ENCODE results near the gene IGFLR1.

DNA sequence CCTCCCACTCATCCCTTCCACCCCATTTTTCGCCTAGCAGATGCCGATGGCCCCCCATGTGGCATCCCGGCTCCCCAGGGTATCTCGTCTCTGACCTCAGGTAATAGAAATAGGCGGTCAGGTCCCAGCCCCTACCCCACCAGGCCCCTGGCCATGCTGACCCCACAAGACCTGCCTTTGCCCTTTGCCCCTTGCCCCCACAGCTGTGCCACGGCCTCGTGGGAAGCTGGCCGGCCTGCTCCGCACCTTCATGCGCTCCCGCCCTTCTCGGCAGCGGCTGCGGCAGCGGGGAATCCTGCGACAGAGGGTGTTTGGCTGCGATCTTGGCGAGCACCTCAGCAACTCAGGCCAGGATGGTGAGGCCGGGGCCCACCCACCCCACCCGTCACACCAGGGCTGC, 38.5 kb upstream of the IGFLR1 start:
- TF ChIP-seq, protein P1, sequence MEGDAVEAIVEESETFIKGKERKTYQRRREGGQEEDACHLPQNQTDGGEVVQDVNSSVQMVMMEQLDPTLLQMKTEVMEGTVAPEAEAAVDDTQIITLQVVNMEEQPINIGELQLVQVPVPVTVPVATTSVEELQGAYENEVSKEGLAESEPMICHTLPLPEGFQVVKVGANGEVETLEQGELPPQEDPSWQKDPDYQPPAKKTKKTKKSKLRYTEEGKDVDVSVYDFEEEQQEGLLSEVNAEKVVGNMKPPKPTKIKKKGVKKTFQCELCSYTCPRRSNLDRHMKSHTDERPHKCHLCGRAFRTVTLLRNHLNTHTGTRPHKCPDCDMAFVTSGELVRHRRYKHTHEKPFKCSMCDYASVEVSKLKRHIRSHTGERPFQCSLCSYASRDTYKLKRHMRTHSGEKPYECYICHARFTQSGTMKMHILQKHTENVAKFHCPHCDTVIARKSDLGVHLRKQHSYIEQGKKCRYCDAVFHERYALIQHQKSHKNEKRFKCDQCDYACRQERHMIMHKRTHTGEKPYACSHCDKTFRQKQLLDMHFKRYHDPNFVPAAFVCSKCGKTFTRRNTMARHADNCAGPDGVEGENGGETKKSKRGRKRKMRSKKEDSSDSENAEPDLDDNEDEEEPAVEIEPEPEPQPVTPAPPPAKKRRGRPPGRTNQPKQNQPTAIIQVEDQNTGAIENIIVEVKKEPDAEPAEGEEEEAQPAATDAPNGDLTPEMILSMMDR (IDR thresholded peaks at IDR 0.05; ENCODE audit: low read length): no peak
- no peak for TF ChIP-seq EZH2 (IDR thresholded peaks at IDR 0.05; ENCODE audit: borderline replicate concordance, low read length)

Measured in OCI-LY1 (cell line).